ENCODE measurements around the gene PSMB9. TPM values are rescaled to one million over a fixed set of nuclear protein-coding genes. Genes with fewer than 3 reads are reported as not detected.
A peak's percentile ranks its signal among the peaks of the same experiment; 100 is the strongest.

The PSMB9 gene
- total and polyA plus RNA-seq, 2 experiments from 2014 or later, result 2.8 to 5.5 TPM

- no peaks in the 10 kb centered on the region for H3F3A ChIP-seq (replicated peaks; ENCODE audit: low read depth)
- no peaks in the 10 kb centered on the region for H3K4me1 ChIP-seq (ENCODE audit: insufficient read depth)
- no peaks in the 10 kb centered on the region for H3K79me2 ChIP-seq (replicated peaks; ENCODE audit: insufficient read depth)
- H3K4me2 ChIP-seq, result no peak overlapping the region
- no peak for DNase-seq (ENCODE audit: low spot score)
- Mint-ChIP-seq H3K27me3 (ENCODE audit: insufficient read depth, low read depth, poor library complexity) (peaks cover 4% of the 10 kb centered on the region), H3K4me1 (no peaks in the 10 kb centered on the region), H3K36me3 (ENCODE audit: low read depth) (no peaks in the 10 kb centered on the region), H3K9me3 (no peaks in the 10 kb centered on the region), H3K4me3 (no peak overlapping the region; the same call in 2 of the 3 replicates), H3K27ac (no peak overlapping the region)
- H3K9me2 ChIP-seq (ENCODE audit: insufficient read depth), result no peaks in the 10 kb centered on the region
- no peaks in the 10 kb centered on the region for H3K36me3 ChIP-seq (ENCODE audit: insufficient read depth)
- ATAC-seq, result no peak
- H3K27ac ChIP-seq (ENCODE audit: low read depth), result no peak overlapping the region
- no peaks in the 10 kb centered on the region for H3K27me3 ChIP-seq (ENCODE audit: insufficient read depth)
- no peak overlapping the region for H3K4me3 ChIP-seq
- TF ChIP-seq NANOG (IDR thresholded peaks at IDR 0.05; ENCODE audit: borderline replicate concordance), result no peak
- no peak for TF ChIP-seq REST (IDR thresholded peaks at IDR 0.05; ENCODE audit: unreplicated experiment)
- no peak for TF ChIP-seq CREB1 (CRISPR knock-in tag; IDR thresholded peaks at IDR 0.05; ENCODE audit: low read depth)
- H2AFZ ChIP-seq, result no peak overlapping the region
- H4K20me1 ChIP-seq (replicated peaks; ENCODE audit: insufficient read depth), result no peaks in the 10 kb centered on the region
Measured at GRCh38 chr6:32886681-32887383, 32.8 kb downstream of the PSMB9 start.

- no peak overlapping the region for H3K27ac ChIP-seq (ENCODE audit: low read depth)
- DNase-seq (ENCODE audit: low spot score) (peak; percentile 8), ATAC-seq (no peak)
- H3K79me2 ChIP-seq (replicated peaks; ENCODE audit: insufficient read depth), result no peaks in the 10 kb centered on the region
- H3K4me3 Mint-ChIP-seq, result no peak overlapping the region
- H3K27me3 Mint-ChIP-seq (ENCODE audit: insufficient read depth, low read depth, poor library complexity), result peaks cover 4% of the 10 kb centered on the region
- no peaks in the 10 kb centered on the region for H4K20me1 ChIP-seq (replicated peaks; ENCODE audit: insufficient read depth)
- H3K27ac Mint-ChIP-seq, result no peak overlapping the region
- H3K4me3 ChIP-seq, result no peak overlapping the region
- H3F3A ChIP-seq (replicated peaks; ENCODE audit: low read depth), result no peaks in the 10 kb centered on the region
- H3K9me3 Mint-ChIP-seq, result no peaks in the 10 kb centered on the region
- H2AFZ ChIP-seq, result 0 out of 2 replicates have a peak overlapping the region, but pooled peaks have one; percentile 9
- H3K27me3 ChIP-seq (ENCODE audit: insufficient read depth), result no peaks in the 10 kb centered on the region
- no peak overlapping the region for H3K4me2 ChIP-seq
- no peaks in the 10 kb centered on the region for H3K36me3 ChIP-seq (ENCODE audit: insufficient read depth)
- H3K9me2 ChIP-seq (ENCODE audit: insufficient read depth), result no peaks in the 10 kb centered on the region
- H3K36me3 Mint-ChIP-seq (ENCODE audit: low read depth), result no peaks in the 10 kb centered on the region
- no peaks in the 10 kb centered on the region for H3K4me1 ChIP-seq (ENCODE audit: insufficient read depth)
- H3K4me1 Mint-ChIP-seq, result no peaks in the 10 kb centered on the region
- no peak for TF ChIP-seq REST (IDR thresholded peaks at IDR 0.05; ENCODE audit: unreplicated experiment)
- TF ChIP-seq ZNF331 (CRISPR knock-in tag; IDR thresholded peaks at IDR 0.05; ENCODE audit: low read depth), result no peak
- no peak for TF ChIP-seq ZNF462 (CRISPR knock-in tag; IDR thresholded peaks at IDR 0.05)
- no peak for TF ChIP-seq NANOG (IDR thresholded peaks at IDR 0.05; ENCODE audit: borderline replicate concordance)
Measured at GRCh38 chr6:32887616-32888015, 33.6 kb downstream of the PSMB9 start.
